H9 (cell line): ENCODE results near the gene DAZAP1. TPM values are rescaled to one million over a fixed set of nuclear protein-coding genes. Genes with fewer than 3 reads are reported as not detected.

ENCODE experiments used
- DNase-seq: peaks from one replicate; pipeline ENCODE4 v3.0.0-alpha.2; 2017
- H2AFZ ChIP-seq: one replicate; pipeline ENCODE4 v1.6.1; 2013; ENCODE audit warnings: mild to moderate bottlenecking, low read length, control low read depth, moderate library complexity
- H2AK5ac ChIP-seq: 2 replicates; pipeline ENCODE4 v1.6.1; 2013; ENCODE audit warnings: low read length, control low read depth, mixed read lengths; ENCODE audit not compliant: insufficient read length
- H2BK120ac ChIP-seq: one replicate; pipeline ENCODE4 v1.6.1; 2013; ENCODE audit warnings: low read depth, mild to moderate bottlenecking, low read length, control low read depth, inconsistent platforms; ENCODE audit not compliant: poor library complexity, severe bottlenecking
- H2BK12ac ChIP-seq: 2 replicates; pipeline ENCODE4 v1.6.1; 2013; ENCODE audit warnings: low read length, control low read depth, mixed read lengths, low read depth; ENCODE audit not compliant: insufficient read length
- H2BK15ac ChIP-seq: 2 replicates; pipeline ENCODE4 v1.6.1; 2013; ENCODE audit warnings: low read depth, low read length, control low read depth
- H2BK20ac ChIP-seq: one replicate; pipeline ENCODE4 v1.6.1; 2013; ENCODE audit warnings: low read depth, mild to moderate bottlenecking, low read length, control low read depth, inconsistent platforms; ENCODE audit not compliant: poor library complexity, severe bottlenecking
- H2BK5ac ChIP-seq: 2 replicates; pipeline ENCODE4 v1.6.1; 2013; ENCODE audit warnings: low read length, control low read depth, mixed read lengths; ENCODE audit not compliant: insufficient read length
- H3K14ac ChIP-seq: 2 replicates; pipeline ENCODE4 v1.6.1; 2013; ENCODE audit warnings: low read length, control low read depth; ENCODE audit not compliant: insufficient read depth
- H3K18ac ChIP-seq: 2 replicates; pipeline ENCODE4 v1.6.1; 2013; ENCODE audit warnings: low read depth, mild to moderate bottlenecking, mixed read lengths, low read length, control low read depth; ENCODE audit not compliant: insufficient read length
- H3K23ac ChIP-seq: 2 replicates; pipeline ENCODE4 v1.6.1; 2013; ENCODE audit warnings: low read length, control low read depth, mixed read lengths, low read depth; ENCODE audit not compliant: insufficient read length
- H3K23me2 ChIP-seq: 2 replicates; pipeline ENCODE4 v1.6.1; 2013; ENCODE audit warnings: low read depth, mild to moderate bottlenecking, mixed read lengths, low read length, control low read depth; ENCODE audit not compliant: insufficient read length, poor library complexity, severe bottlenecking
- H3K27ac ChIP-seq: 2 replicates; pipeline ENCODE4 v1.5.1; 2013; ENCODE audit warnings: low read length, control low read depth, mixed read lengths, low read depth; ENCODE audit not compliant: insufficient read length
- H3K27me3 ChIP-seq: 2 replicates; pipeline ENCODE4 v1.6.1; 2013; ENCODE audit warnings: low read length, control low read depth, inconsistent platforms; ENCODE audit not compliant: insufficient read depth
- H3K4ac ChIP-seq: 2 replicates; pipeline ENCODE4 v1.6.1; 2013; ENCODE audit warnings: low read depth, mild to moderate bottlenecking, control low read depth, inconsistent platforms, low read length, moderate library complexity
- H3K4me1 ChIP-seq: 2 replicates; pipeline ENCODE4 v1.6.1; 2013; ENCODE audit warnings: low read length, control low read depth, inconsistent platforms; ENCODE audit not compliant: insufficient read depth
- H3K4me2 ChIP-seq: 2 replicates; pipeline ENCODE4 v1.6.1; 2013; ENCODE audit warnings: low read length, control low read depth, mixed read lengths; ENCODE audit not compliant: insufficient read length, insufficient read depth
- H3K56ac ChIP-seq: 2 replicates; pipeline ENCODE4 v1.6.1; 2013; ENCODE audit warnings: low read depth, mild to moderate bottlenecking, mixed read lengths, low read length, control low read depth; ENCODE audit not compliant: insufficient read length
- H3K79me1 ChIP-seq: 2 replicates; pipeline ENCODE4 v1.6.1; 2013; ENCODE audit warnings: low read depth, mild to moderate bottlenecking, moderate library complexity, low read length, control low read depth, inconsistent platforms; ENCODE audit not compliant: insufficient read depth, poor library complexity, severe bottlenecking
- H3K79me2 ChIP-seq: 2 replicates; pipeline ENCODE4 v1.6.1; 2013; ENCODE audit warnings: low read length, control low read depth, inconsistent platforms; ENCODE audit not compliant: insufficient read depth
- H3K9ac ChIP-seq: 2 replicates; pipeline ENCODE4 v1.6.1; 2013; ENCODE audit warnings: low read length, control low read depth, mixed read lengths; ENCODE audit not compliant: insufficient read length; ENCODE audit errors: extremely low read depth
- H3K9me3 ChIP-seq: one replicate; pipeline ENCODE4 v1.6.1; 2013; ENCODE audit warnings: low read depth, low read length, inconsistent platforms; ENCODE audit not compliant: control insufficient read depth
- H3T11ph ChIP-seq: one replicate; pipeline ENCODE4 v1.6.1; 2013; ENCODE audit warnings: mild to moderate bottlenecking, low read length, control low read depth, inconsistent platforms
- H4K20me1 ChIP-seq: one replicate; pipeline ENCODE4 v1.6.1; 2013; ENCODE audit not compliant: control insufficient read depth, insufficient read length, insufficient read depth
- H4K5ac ChIP-seq: 2 replicates; pipeline ENCODE4 v1.6.1; 2013; ENCODE audit warnings: low read depth, mild to moderate bottlenecking, mixed read lengths, low read length, control low read depth; ENCODE audit not compliant: insufficient read length
- H4K8ac ChIP-seq: replicated peaks from 2 replicates; pipeline ENCODE4 v1.6.1; 2013; ENCODE audit warnings: low read length, control low read depth, mixed read lengths, low read depth; ENCODE audit not compliant: insufficient read length
- H4K91ac ChIP-seq: 2 replicates; pipeline ENCODE4 v1.6.1; 2013; ENCODE audit warnings: low read depth, mild to moderate bottlenecking, moderate library complexity, mixed read lengths, low read length, control low read depth; ENCODE audit not compliant: insufficient read length
- H3K27ac Mint-ChIP-seq, 3 experiments: 2 replicates in 2 of 3; 3 replicates in 1 of 3; pipeline ENCODE4 v1.8.0; 2020 to 2021; ENCODE audit warnings: mixed read lengths in 3 of 3, mild to moderate bottlenecking in 1 of 3, moderate library complexity in 1 of 3
- H3K27me3 Mint-ChIP-seq: 2 replicates; pipeline ENCODE4 v1.8.0; 2021; ENCODE audit warnings: low read depth, mild to moderate bottlenecking, moderate library complexity, mixed read lengths
- H3K36me3 Mint-ChIP-seq, 3 experiments: 2 replicates in 2 of 3; 3 replicates in 1 of 3; pipeline ENCODE4 v1.8.0; 2020 to 2021; ENCODE audit warnings: low read depth in 3 of 3, mixed read lengths in 3 of 3; ENCODE audit not compliant: insufficient read depth in 1 of 3
- H3K4me1 Mint-ChIP-seq, 2 experiments: 2 replicates each; pipeline ENCODE4 v1.8.0; 2020; ENCODE audit warnings: mixed read lengths in 2 of 2
- H3K4me3 Mint-ChIP-seq, 2 experiments: 2 replicates in 1 of 2; 3 replicates in 1 of 2; pipeline ENCODE4 v1.8.0; 2020 to 2021; ENCODE audit warnings: mild to moderate bottlenecking in 2 of 2, mixed read lengths in 2 of 2, moderate library complexity in 1 of 2
- H3K9me3 Mint-ChIP-seq, 2 experiments: 2 replicates in 1 of 2; 3 replicates in 1 of 2; pipeline ENCODE4 v1.8.0; 2020; ENCODE audit warnings: mild to moderate bottlenecking in 2 of 2, mixed read lengths in 2 of 2, moderate library complexity in 1 of 2
- WGBS: extraction: QIAGEN DNeasy Blood & Tissue Kit; methylation state at CpG from one replicate; pipeline ENCODE4 v1.1.7; 2013; ENCODE audit warnings: missing lambda C conversion rate, low lambda C conversion rate, mixed read lengths; ENCODE audit not compliant: insufficient read length; ENCODE audit errors: extremely low coverage; 5-methylcytosine and 5-hydroxymethylcytosine counted together
- total RNA-seq: library from RNA; stranded (reverse); gene quantifications from 2 replicates; pipeline ENCODE4 v1.2.1, GENCODE V29; 2021
- TF ChIP-seq, protein P1 (sequence below): fragments of 200-600 bp; sonication (generic); conservative IDR thresholded peaks from 3 replicates; pipeline ENCODE4 v1.8.0; 2021; ENCODE audit warnings: antibody characterized with exemption, mild to moderate bottlenecking

The DAZAP1 gene
- total RNA-seq, 1 experiment from 2014 or later, result 265 TPM

DNA sequence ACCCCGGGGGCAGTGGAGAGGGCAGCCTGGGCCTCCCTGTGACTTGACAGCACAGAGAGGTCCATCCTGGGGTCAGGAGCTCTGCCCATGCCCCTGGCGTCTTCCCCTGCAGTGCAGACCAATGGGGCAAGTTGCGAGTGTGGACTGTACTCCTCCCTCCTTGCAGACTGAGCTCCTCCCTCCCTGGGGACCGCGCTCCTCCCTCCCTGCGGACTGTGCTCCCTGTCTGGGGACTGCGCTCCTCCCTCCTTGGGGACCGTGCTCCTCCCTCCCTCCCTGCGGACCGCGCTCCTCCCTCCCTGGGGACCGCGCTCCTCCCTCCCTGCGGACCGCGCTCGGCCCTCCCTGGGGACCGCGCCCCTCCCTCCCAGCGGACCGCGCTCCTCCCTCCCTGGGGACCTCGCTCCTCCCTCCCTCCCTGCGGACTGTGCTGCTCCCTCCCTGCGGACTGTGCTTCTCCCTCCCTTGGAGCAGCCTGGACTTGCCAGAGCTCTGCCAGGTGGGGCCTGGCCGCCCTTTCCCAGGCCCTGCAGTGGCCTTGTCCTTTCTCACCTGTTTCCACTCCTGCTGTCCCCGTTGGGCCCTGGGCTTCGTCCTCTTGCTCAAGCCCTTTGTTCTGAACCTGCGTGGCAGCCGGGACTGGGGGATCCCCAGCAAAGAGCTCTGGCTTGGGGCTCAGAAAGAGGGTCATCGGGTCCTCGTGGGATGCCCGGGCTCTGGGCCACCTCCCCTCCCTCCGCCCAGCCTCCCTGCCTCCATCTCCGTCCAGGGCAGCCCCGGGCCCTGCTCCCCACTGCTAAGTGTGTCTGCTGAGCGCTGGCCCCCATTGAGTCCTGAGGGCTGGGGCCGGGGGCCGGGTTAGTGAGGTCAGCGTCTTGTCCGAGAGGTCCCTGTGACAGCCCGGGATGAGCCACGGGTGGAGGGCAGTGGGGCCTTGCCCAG lies 12.9 kb upstream of the DAZAP1 start:
- Histone ChIP-seq H4K8ac (no peak overlapping the region), H2BK15ac (no peak overlapping the region), H3K27me3 (no peaks in the 10 kb centered on the region), H3K79me2 (no peaks in the 10 kb centered on the region), H2BK120ac (no peak overlapping the region), H2BK12ac (no peak overlapping the region), H3K27ac (no peak overlapping the region), H3K4me2 (no peak overlapping the region), H2BK5ac (no peak overlapping the region), H3K79me1 (no peaks in the 10 kb centered on the region), H3K9ac (no peak overlapping the region), H3K4ac (no peak overlapping the region), H4K91ac (no peak overlapping the region), H2AFZ (no peak overlapping the region), H4K20me1 (no peaks in the 10 kb centered on the region), H2BK20ac (no peak overlapping the region), H3K23me2 (no peaks in the 10 kb centered on the region), H3K4me1 (no peaks in the 10 kb centered on the region), H3K14ac (no peak overlapping the region; the same call in 1 of the 2 replicates), H3T11ph (no peak overlapping the region), H3K23ac (no peak overlapping the region), H3K18ac (no peak overlapping the region), H4K5ac (no peak overlapping the region), H2AK5ac (no peak overlapping the region), H3K9me3 (no peaks in the 10 kb centered on the region), H3K56ac (no peak overlapping the region)
- no peak overlapping the region; a peak in 1 of 5 replicates for H3K4me3 Mint-ChIP-seq
- peaks cover 0 to 6% of the 10 kb centered on the region in 2 experiments; a peak in 2 of 4 replicates for H3K4me1 Mint-ChIP-seq
- H3K27me3 Mint-ChIP-seq, result no peaks in the 10 kb centered on the region; the same call in 1 of the 2 replicates
- peaks cover 7 to 32% (median 31%) of the 10 kb centered on the region in 3 experiments; a peak in 6 of 7 replicates for H3K36me3 Mint-ChIP-seq
- no peak overlapping the region for H3K27ac Mint-ChIP-seq
- H3K9me3 Mint-ChIP-seq, result no peaks in the 10 kb centered on the region
- DNase-seq, result peak; percentile 40
- no CpG with 5 or more reads among the region's 43 CpGs for WGBS
- TF ChIP-seq, protein P1, sequence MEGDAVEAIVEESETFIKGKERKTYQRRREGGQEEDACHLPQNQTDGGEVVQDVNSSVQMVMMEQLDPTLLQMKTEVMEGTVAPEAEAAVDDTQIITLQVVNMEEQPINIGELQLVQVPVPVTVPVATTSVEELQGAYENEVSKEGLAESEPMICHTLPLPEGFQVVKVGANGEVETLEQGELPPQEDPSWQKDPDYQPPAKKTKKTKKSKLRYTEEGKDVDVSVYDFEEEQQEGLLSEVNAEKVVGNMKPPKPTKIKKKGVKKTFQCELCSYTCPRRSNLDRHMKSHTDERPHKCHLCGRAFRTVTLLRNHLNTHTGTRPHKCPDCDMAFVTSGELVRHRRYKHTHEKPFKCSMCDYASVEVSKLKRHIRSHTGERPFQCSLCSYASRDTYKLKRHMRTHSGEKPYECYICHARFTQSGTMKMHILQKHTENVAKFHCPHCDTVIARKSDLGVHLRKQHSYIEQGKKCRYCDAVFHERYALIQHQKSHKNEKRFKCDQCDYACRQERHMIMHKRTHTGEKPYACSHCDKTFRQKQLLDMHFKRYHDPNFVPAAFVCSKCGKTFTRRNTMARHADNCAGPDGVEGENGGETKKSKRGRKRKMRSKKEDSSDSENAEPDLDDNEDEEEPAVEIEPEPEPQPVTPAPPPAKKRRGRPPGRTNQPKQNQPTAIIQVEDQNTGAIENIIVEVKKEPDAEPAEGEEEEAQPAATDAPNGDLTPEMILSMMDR, result no peak
